ENCODE measurements around the gene VANGL2. TPM values are rescaled to one million over a fixed set of nuclear protein-coding genes. Genes with fewer than 3 reads are reported as not detected.

Gene VANGL2
- total RNA-seq, 2 experiments from 2014 or later: 1.5 to 2.6 TPM

GRCh38 chr1:160429702-160430535, 29.6 kb downstream of the VANGL2 start:
- no TSS peak for BruUV-seq (replicated peaks)
- Histone ChIP-seq H2AFZ (ENCODE audit: low read length) (peak overlapping the region; percentile 74), H3K79me2 (ENCODE audit: insufficient read depth, low read depth, low read length) (no peaks in the 10 kb centered on the region), H3K36me3 (ENCODE audit: insufficient read depth, low read length) (peaks cover 17% of the 10 kb centered on the region), H3K4me2 (ENCODE audit: low read length) (peak overlapping the region; percentile 61), H3K4me1 (ENCODE audit: insufficient read depth, low read length, poor library complexity, severe bottlenecking) (peaks cover 52% of the 10 kb centered on the region), H3K4me3 (ENCODE audit: low read depth, low read length, poor library complexity, severe bottlenecking) (no peak overlapping the region), H3K9me2 (ENCODE audit: insufficient read depth, low read length) (no peaks in the 10 kb centered on the region), H3K27ac (ENCODE audit: low read depth, low read length, poor library complexity, severe bottlenecking) (peak overlapping the region; percentile 87), H4K20me1 (ENCODE audit: insufficient read depth, low read length) (no peaks in the 10 kb centered on the region), H3K9me3 (ENCODE audit: low read length) (peaks cover 24% of the 10 kb centered on the region; the same call in 1 of the 2 replicates)
- ChIA-PET POLR2A (interaction anchor here (0.9 to 1.8 kb wide), 12 partner anchors 11 to 245 kb away, joined by 3 to 7 read pairs (median 4); no protein-coding TSS in a partner anchor), CTCF (ENCODE audit: unreplicated experiment) (interaction anchor here (0.7 to 1.7 kb wide), 3 partner anchors 92 to 179 kb away, joined by 4 to 9 read pairs (median 4); no protein-coding TSS in a partner anchor)
- TF ChIP-seq EZH2phosphoT487 (IDR thresholded peaks at IDR 0.05; ENCODE audit: borderline replicate concordance, low read depth, low read length) (no peak), CTCF (conservative IDR thresholded peaks at IDR 0.05; ENCODE audit: low read length) (no peak)
- peak; percentile 32 for DNase-seq (ENCODE audit: low spot score)
- intact Hi-C loops (cut with micrococcal nuclease; ENCODE audit: unreplicated experiment): loop anchor here (1.0 to 10.0 kb wide), 5 partner anchors 58 to 405 kb away; no protein-coding TSS in a partner anchor

- no peaks in the 10 kb centered on the region for H4K20me1 ChIP-seq (ENCODE audit: insufficient read depth, low read length)
- H3K36me3 ChIP-seq (ENCODE audit: insufficient read depth, low read length): peaks cover 17% of the 10 kb centered on the region
- ChIA-PET CTCF (ENCODE audit: unreplicated experiment) (interaction anchor here (1.0 kb wide), 1 partner anchor 176 kb away, joined by 4 read pairs; no protein-coding TSS in a partner anchor), POLR2A (interaction anchor here (0.6 to 1.9 kb wide), 10 partner anchors 10 to 160 kb away, joined by 3 to 13 read pairs (median 4); no protein-coding TSS in a partner anchor)
- H3K9me3 ChIP-seq (ENCODE audit: low read length): peaks cover 33% of the 10 kb centered on the region; the same call in 1 of the 2 replicates
- peak overlapping the region; percentile 87 for H3K27ac ChIP-seq (ENCODE audit: low read depth, low read length, poor library complexity, severe bottlenecking)
- peaks cover 52% of the 10 kb centered on the region for H3K4me1 ChIP-seq (ENCODE audit: insufficient read depth, low read length, poor library complexity, severe bottlenecking)
- no peak for TF ChIP-seq EZH2phosphoT487 (IDR thresholded peaks at IDR 0.05; ENCODE audit: borderline replicate concordance, low read depth, low read length)
- H3K79me2 ChIP-seq (ENCODE audit: insufficient read depth, low read depth, low read length): no peaks in the 10 kb centered on the region
- peak overlapping the region; percentile 18; the same call in 1 of the 2 replicates for H3K4me2 ChIP-seq (ENCODE audit: low read length)
- DNase-seq (ENCODE audit: low spot score): peak; percentile 18
- BruUV-seq (replicated peaks): no TSS peak
- intact Hi-C loops (cut with micrococcal nuclease; ENCODE audit: unreplicated experiment): no loop called here
- no peak overlapping the region for H3K4me3 ChIP-seq (ENCODE audit: low read depth, low read length, poor library complexity, severe bottlenecking)
- peak overlapping the region; percentile 56; the same call in 1 of the 2 replicates for H2AFZ ChIP-seq (ENCODE audit: low read length)
- H3K9me2 ChIP-seq (ENCODE audit: insufficient read depth, low read length): no peaks in the 10 kb centered on the region
These were observed 30.6 kb downstream of the VANGL2 start for GRCh38 chr1:160431006-160431405.

GRCh38 chr1:160431571-160431970, 31.2 kb downstream of the VANGL2 start:
- peaks cover 33% of the 10 kb centered on the region; the same call in 1 of the 2 replicates for H3K9me3 ChIP-seq (ENCODE audit: low read length)
- H2AFZ ChIP-seq (ENCODE audit: low read length): no peak overlapping the region; the same call in 1 of the 2 replicates
- CTCF ChIA-PET (ENCODE audit: unreplicated experiment): interaction anchor here (1.0 kb wide), 1 partner anchor 176 kb away, joined by 4 read pairs; no protein-coding TSS in a partner anchor
- no peaks in the 10 kb centered on the region for H3K79me2 ChIP-seq (ENCODE audit: insufficient read depth, low read depth, low read length)
- DNase-seq (ENCODE audit: low spot score): no peak
- peak overlapping the region; percentile 68 for H3K27ac ChIP-seq (ENCODE audit: low read depth, low read length, poor library complexity, severe bottlenecking)
- peaks cover 17% of the 10 kb centered on the region for H3K36me3 ChIP-seq (ENCODE audit: insufficient read depth, low read length)
- no peaks in the 10 kb centered on the region for H3K9me2 ChIP-seq (ENCODE audit: insufficient read depth, low read length)
- no peak overlapping the region for H3K4me3 ChIP-seq (ENCODE audit: low read depth, low read length, poor library complexity, severe bottlenecking)
- H3K4me2 ChIP-seq (ENCODE audit: low read length): peak overlapping the region; percentile 58
- no peaks in the 10 kb centered on the region for H4K20me1 ChIP-seq (ENCODE audit: insufficient read depth, low read length)
- intact Hi-C loops (cut with micrococcal nuclease; ENCODE audit: unreplicated experiment): no loop called here
- no peak for TF ChIP-seq CTCF (conservative IDR thresholded peaks at IDR 0.05; ENCODE audit: low read length)
- TF ChIP-seq EZH2phosphoT487 (IDR thresholded peaks at IDR 0.05; ENCODE audit: borderline replicate concordance, low read depth, low read length): no peak
- POLR2A ChIA-PET: interaction anchor here (0.6 to 1.9 kb wide), 10 partner anchors 26 to 177 kb away, joined by 3 to 13 read pairs (median 4); no protein-coding TSS in a partner anchor
- no TSS peak for BruUV-seq (replicated peaks)
- peaks cover 53% of the 10 kb centered on the region for H3K4me1 ChIP-seq (ENCODE audit: insufficient read depth, low read length, poor library complexity, severe bottlenecking)

Measured in OCI-LY7 (cell line).